ENCODE data around the gene IFITM1.

GRCh38 chr11:336659-337198 is 22.9 kb downstream of the IFITM1 start:
- TF ChIP-seq ATF3 (CRISPR knock-in tag; conservative IDR thresholded peaks at IDR 0.05) (no peak), CTCF (IDR thresholded peaks at IDR 0.05) (no peak), MAX (CRISPR knock-in tag; IDR thresholded peaks at IDR 0.05) (no peak), NFYB (CRISPR knock-in tag; conservative IDR thresholded peaks at IDR 0.05; ENCODE audit: low read depth) (no peak), NR2C2 (CRISPR knock-in tag; IDR thresholded peaks at IDR 0.05) (no peak), USF2 (CRISPR knock-in tag; IDR thresholded peaks at IDR 0.05) (no peak), IRF1 (CRISPR knock-in tag; IDR thresholded peaks at IDR 0.05) (no peak), ZNF532 (CRISPR knock-in tag; IDR thresholded peaks at IDR 0.05; ENCODE audit: borderline replicate concordance) (no peak), ZNF121 (CRISPR knock-in tag; IDR thresholded peaks at IDR 0.05) (no peak), SP1 (CRISPR knock-in tag; conservative IDR thresholded peaks at IDR 0.05) (no peak), CREB1 (CRISPR knock-in tag; IDR thresholded peaks at IDR 0.05) (no peak)
